Amniotic epithelial cell (primary cell): ENCODE data around the gene CACNA1F.
"Not testable (repeated sequence)": the region's sequence is repeated elsewhere in the genome, so short reads cannot be mapped to it uniquely, and the experiment has no call there.

Experiments used
- DNase-seq: peaks from one replicate; pipeline ENCODE4 v3.0.0-alpha.2; 2010; ENCODE audit warnings: low read depth

The CACNA1F gene

DNA sequence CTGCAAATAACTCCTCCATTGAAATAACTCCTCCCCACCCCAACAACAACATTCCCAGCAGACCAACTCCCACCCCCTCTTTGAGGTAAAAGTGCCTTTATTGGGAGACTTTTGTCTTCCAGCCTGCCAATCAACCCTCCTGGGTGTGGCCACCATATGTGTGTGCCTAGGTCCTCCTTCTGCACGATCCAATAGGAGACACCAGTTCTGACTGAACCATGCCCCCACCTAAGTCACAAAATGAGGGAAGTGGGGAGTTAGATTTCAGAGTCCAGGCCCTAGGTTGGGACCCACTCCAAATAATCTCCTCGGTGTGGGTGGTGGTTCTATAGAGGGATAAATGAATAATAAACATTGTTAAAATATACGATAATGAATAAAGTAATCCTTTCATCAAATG lies 58.4 kb downstream of the CACNA1F start:
- no peak for DNase-seq

DNA sequence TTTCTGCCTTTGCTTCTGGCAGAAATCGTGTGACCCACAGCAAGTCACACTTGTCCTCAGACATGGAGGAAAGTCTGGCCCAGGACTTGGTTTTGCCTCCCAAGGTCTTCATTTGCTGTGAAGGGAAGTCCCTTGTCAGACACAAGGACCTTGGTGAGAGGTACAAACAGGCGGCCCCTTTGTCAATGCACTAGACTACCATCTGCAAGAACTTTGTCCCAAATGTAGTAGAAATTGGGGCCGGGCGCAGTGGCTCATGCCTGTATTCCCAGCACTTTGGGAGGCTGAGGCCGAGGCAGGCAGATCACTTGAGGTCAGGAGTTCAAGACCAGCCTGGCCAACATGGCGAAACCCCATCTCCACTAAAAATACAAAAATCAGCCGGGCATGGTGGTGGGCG lies 59.6 kb downstream of the CACNA1F start:
- not testable (repeated sequence) for DNase-seq

DNA sequence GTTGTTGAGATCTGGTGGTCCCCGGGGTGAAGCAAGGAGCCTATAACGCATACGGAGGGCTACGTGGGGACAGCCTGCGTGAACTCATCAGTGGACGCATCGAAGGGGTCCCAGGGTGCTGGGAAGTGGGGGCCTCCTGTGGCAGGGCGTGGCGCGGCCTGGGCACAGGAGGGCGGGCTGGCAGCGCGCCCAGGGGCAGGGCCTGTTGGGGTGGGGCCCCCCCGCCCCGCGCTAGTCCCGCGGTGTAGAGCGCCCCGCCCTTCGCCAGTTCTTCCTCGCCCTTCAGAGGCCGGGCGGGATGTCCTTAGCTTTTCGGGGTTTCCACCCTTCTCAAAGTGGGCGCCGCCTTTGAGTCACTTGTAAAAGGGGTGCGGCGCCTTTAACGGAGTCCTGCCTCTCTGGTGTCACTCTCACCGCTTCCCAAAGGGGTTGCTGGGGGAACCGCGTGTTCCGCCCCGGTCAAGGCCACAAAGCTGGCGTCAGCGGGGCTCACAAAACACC lies 60.8 kb downstream of the CACNA1F start:
- peak; percentile 26 for DNase-seq

DNA sequence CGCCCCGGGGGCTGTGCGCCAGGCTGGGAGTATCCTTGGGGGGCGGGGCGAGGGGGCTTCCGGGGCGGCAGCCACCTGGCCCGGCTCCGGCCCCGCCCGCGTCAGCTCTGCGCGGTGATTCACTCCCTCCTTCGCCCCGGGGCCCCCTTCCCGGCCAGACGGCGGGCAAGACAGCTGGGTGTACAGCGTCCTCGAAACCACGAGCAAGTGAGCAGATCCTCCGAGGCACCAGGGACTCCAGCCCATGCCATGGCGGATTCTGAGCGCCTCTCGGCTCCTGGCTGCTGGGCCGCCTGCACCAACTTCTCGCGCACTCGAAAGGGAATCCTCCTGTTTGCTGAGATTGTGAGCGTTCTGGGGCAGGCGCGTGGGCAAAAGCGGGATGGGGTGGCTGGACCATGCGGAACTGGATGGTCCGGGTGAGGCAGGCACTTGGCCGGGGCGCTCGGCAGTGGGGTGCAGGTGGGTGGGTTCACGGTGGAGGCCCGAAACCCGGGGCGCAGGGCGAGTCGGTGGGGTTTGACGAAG lies 61.3 kb downstream of the CACNA1F start, which contains the start of gene PLP2:
Gene PLP2, plus strand, starts transcription at position 147 of the 528 bp plus-strand sequence. Its CDS starts 103 bp downstream, at position 250.
- peak; percentile 39 for DNase-seq

DNA sequence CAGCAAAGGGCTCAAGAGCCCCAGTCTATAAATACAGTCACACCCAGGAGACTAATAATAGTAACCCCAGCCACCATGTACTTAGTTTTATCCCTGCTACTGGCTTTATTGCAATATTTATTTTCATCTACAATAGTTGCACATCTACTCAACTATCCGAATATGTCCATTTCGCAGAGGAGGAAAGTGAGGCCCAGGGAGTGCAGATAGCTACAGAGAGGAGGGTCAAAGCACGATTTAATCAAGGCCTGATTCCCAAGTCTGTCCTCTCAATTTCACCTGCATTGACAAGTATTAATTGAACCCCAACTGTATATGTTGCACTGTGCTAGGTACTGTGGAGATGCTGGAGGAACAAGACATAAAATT lies 65.4 kb downstream of the CACNA1F start:
- no peak for DNase-seq

DNA sequence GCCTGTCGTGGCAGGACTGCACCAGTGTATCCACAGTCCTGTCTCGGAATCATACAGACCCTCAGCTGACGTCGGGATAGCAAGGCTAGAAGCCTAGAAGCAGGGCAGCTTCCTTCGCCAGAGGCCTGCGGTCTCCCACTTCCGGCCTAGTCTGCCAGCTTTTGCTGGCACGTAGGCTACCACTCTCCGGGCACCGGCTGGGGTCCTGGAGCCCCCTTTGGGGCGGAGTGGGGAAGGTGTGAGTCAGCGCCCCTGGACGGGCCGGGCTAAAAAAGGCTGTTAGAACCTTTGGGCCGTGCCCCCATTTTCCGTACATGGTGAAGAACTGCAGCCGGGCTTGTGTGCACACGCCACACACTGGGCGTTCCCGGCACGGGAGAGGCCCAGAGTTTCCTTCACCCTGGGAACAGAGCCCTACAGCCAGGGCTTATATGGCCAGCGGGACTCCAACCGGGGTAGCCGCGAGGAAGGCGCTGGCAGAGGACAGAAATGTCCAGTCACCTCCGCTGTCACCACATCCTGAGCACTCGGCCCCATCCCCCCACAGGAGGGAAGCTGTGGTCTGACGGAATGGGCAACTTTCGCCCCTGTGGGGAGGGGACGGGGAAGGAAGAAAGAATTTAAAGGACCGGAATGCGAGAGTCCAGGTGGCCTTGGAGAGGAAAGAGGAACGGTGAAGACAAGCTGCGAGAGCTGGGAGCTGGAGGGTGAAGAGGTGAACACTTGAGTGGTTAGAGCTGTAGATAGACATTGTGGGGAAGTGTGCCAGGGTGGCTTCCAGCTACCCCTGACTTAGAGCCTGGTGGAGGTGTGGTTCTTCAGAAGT lies 66.0 kb downstream of the CACNA1F start:
- peak; percentile 78 for DNase-seq

DNA sequence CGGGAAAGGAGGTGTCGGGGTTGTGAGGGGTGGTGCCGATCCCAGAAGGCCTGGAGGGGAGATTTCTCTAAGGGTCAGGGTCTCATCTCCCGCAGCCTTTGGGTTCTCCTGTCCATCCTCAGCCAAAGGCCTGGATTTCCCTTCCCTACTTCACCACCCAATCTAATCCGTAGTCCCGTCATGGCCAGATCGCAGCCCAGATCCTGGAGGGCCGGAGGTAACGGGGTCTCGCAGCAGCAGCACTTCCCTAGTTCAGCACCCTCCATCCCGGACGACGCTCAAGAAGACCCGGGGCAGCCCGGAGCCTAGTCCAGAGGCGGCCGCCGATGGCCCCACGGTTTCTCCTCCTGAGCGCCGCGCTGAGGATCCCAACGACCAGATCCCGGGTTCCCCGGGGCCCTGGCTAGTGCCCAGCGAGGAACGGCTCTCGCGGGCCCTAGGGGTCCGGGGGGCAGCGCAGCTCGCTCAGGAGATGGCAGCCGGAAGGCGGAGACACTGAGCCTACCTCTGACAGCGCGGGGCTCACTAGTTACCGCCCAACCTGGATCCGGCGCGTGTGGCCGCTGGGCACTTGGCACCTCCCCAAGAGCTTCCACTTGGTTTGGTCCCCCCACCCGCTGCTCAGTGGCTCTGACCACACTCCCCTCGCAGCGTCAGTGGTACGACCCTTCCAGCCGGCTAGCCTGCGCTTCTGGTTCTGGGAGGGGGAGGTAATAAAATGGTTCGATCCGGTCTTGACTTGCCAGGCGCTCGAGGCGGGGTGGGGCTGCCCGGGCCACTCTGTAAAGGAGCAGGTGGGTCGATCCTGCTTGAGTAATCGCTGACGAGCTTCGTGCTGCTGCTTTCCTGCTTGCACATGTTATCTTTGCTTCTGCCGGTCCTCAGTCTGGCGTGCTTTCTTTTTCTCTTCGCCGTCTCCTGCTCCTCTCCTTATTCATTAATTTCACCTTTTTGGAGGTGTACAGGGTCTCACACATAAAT lies 66.9 kb downstream of the CACNA1F start:
- peak; percentile 70 for DNase-seq

DNA sequence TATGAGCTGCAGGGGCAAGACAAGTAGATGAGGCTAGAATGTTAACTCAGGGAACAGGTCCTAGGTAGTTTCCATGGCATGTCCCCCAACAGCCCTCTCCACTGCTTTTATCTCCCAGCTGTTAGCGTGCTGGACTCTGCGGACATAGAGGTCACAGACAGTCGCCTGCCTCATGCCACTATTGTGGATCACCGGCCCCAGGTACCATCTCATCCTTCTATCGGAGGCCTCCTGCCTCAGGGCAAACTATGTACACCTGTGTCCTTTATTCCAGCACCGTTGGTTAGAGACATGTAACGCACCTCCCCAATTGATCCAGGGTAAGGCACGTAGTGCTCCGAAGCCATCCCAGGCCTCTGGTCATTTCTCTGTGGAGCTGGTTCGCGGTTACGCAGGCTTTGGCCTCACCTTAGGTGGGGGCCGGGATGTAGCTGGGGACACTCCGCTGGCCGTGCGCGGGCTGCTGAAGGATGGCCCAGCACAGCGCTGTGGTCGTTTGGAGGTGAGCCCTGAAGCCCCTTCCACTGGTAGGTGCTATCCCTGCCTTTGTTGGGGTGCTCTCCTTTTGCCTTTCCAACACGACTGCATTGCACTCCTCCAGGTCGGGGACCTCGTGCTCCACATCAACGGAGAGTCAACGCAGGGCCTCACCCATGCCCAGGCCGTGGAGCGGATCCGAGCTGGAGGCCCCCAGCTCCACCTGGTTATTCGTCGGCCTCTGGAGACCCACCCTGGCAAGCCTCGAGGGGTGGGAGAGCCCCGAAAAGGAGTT lies 68.4 kb downstream of the CACNA1F start:
- no peak for DNase-seq

DNA sequence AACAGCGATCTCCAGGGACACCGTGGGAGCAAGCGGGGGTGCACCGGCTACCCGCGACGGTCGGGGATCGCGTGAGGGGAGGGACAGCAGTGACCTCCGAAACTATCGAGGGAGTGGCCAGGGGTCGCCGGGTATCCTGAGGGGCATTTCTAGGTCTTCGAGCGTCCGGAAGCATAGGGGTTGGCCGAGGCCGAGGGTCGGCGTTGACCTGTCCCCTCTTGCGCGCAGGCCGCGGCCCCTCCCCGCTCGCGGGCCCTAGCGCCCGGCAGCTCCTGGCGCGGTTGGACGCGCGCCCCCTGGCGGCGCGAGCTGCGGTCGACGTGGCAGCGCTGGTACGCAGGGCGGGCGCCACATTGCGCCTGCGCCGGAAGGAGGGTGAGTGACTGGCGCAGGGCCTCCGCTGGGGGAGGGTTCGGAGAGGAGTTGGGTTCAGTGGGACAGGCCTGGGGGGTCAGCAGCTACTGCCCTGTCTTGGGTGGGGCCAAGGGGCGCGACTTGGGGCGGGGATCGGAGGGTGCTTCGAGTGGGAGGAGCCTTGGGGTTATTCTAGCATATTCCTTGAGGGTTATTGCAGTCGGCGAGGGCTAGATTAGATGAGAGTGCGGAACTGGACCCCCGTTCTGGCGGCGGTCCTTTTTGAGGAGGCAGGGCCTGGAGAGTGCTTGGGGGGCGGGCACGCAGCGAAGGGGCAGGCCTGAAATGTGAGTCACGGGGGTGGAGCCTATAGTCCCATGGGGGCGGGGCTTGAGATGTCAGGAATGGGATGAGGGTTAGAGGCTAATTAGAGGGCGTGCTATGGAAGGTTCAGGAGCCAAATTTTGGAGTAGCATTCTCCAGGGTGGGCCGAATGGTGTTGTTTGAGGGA lies 69.4 kb downstream of the CACNA1F start:
- DNase-seq: peak; percentile 77

DNA sequence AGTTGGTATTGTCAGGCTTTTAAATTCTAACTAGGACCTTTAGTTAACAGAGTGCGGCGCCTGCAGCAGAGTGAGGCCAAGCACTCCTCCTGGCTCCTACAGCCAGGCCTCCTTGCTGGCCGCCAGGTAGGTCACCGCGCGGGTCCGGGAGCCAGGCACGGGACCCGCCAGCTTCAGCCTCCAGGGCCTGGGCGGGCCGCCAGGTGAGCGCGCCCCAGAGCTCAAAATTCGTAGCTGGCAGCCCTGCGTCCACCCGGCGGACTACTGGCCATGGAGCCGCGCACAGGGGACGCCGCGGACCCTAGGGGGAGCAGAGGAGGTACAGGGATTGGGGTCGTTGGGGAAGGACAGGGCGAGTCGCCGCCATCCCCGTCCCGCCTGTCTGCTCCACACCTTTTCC lies 70.5 kb downstream of the CACNA1F start, which contains the start of gene MAGIX:
Gene MAGIX, plus strand, starts transcription at position 139 of the 400 bp plus-strand sequence. Its CDS starts 132 bp downstream, at position 271.
- DNase-seq: no peak

DNA sequence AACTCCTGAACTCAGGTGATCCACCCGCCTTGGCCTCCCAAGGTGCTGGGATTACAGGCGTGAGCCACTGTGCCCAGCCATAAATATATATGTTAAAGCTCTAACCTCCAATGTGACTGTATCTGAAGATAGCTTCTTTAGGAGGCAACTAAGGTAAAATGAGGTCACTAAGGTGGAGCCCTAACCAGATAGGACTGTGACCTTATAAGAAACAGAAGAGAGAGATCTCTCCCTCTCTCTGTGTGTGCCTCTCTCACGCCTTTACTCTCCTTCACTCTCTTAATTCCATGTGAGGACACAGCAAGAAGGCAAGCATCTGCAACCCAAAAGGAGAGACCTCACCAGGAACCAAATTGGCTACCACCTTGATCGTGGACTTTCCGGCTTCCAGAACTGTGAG lies 71.5 kb downstream of the CACNA1F start:
- no peak for DNase-seq

DNA sequence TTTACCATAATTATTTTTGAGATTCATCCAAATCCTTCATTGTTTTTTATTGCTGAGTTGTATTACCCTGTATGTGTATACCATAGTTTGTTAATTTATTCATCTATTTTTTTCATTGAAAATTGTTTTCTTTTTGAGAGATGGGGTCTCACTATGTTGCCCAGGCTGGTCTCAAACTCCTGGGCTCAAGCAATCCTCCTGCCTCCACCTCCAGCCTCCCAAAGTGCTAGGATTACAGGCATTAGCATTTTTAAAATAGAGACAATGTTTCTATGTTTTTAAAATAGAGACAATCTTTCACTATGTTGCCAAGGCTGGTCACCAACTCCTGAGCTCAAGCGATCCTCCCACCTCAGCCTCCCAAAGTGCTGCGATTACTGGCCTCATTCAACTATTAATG lies 72.2 kb downstream of the CACNA1F start:
- no peak for DNase-seq

DNA sequence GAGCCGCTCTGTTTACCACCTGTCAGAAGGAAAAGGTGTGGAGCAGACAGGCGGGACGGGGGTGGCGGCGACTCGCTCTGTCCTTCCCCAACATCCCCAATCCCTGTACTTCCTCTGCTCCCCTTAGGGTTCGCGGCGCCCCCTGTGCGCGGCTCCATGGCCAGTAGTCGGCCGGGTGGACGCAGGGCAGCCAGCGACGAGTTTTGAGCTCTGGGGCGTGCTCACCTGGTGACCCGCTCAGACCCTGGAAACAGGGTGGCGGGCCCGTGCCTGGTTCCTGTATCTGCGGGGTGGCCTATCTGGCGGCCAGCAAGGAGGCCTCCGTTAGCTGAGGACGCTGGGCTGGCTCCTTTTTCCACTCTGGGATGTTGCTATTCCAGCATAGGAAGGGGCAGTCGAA lies 75.9 kb downstream of the CACNA1F start:
- DNase-seq: no peak

DNA sequence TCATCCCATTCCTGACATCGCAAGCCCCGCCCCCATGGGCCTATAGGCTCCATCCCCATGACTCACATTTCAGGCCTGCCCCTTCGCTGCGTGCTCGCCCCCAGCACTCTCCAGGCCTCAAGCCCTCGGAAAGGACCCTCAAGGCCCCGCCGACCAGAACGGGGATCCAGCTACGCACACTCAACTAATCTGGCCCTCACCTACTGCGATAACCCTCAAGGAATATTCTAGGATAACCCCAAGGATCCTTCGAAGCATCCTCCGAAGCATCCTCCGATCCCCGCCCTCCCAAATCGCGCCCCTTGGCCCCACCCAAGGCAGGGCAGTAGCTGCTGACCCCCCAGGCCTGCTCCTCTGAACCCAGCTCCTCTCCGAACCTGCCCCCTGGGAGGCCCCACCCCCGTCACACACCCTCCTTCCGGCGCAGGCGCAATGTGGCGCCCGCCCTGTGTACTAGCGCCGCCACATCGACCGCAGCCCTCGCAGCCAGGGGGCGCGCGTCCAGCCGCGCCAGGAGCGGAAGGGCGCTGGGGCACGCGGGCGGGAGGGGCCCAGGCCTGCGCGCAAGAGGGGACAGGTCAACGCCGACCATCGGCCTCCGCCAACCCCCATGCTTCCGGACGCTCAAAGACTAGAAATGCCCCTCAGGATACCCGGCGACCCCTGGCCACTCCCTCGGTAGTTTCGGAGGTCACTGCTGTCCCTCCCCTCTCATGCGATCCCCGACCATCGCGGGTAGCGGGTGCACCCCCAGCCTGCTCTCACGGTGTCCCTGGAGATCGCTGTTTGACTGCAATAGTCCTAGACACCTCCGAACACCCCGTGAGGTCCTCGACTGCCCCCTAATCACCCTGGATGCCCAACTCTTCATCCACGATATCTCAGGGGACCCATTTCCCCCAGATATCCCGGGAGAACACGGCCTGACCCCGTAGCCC lies 77.0 kb downstream of the CACNA1F start:
- DNase-seq: peak; percentile 87

DNA sequence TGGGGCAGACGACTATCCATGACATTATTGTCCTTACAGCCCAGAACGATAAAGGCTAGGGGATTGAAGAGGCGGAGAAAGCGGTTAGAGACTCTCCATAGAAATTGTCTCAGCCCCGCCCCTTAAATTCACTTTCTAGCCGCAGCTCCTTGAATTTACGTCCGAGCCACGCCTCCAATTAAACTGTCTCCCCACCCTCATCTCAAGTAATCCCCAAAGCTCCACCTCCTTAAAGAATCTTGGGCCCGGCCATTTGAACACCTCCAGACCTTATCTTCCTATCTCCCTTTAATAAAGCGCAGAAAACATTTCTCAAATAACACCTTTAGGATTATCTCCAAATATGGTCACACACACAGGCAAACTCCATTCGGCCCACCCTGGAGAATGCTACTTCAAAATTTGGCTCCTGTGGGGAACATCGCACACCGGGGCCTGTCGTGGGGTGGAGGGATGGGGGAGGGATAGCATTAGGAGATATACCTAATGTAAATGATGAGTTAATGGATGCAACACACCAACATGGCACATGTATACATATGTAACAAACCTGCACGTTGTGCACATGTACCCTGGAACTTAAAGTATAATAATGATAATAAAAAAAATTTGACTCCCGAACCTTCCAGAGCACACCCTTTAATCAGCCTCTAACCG lies 77.8 kb downstream of the CACNA1F start:
- peak; percentile 75 for DNase-seq
